GM19328 (cell line): ENCODE measurements around the gene DNAJB8.

Experiments used
- ATAC-seq: cut with Tn5 transposase; IDR thresholded peaks from one replicate; pipeline ENCODE4 v1.9.1; 2021; ENCODE audit warnings: mild to moderate bottlenecking, moderate library complexity; ENCODE audit not compliant: unreplicated experiment

DNAJB8 gene

GRCh38 chr3:128413413-128414205 lies 53.1 kb downstream of the DNAJB8 start:
- ATAC-seq = no peak

- no peak for ATAC-seq
Observed at GRCh38 chr3:128413003-128413370, 53.7 kb downstream of the DNAJB8 start.
